HG03103 (cell line): ENCODE measurements around the gene GPANK1.
"Not testable (repeated sequence)": the region's sequence is repeated elsewhere in the genome, so short reads cannot be mapped to it uniquely, and the experiment has no call there.

Experiments
- ATAC-seq: cut with Tn5 transposase; IDR thresholded peaks from one replicate; pipeline ENCODE4 v1.9.1; 2021; ENCODE audit warnings: low read depth; ENCODE audit not compliant: unreplicated experiment

Gene GPANK1

DNA sequence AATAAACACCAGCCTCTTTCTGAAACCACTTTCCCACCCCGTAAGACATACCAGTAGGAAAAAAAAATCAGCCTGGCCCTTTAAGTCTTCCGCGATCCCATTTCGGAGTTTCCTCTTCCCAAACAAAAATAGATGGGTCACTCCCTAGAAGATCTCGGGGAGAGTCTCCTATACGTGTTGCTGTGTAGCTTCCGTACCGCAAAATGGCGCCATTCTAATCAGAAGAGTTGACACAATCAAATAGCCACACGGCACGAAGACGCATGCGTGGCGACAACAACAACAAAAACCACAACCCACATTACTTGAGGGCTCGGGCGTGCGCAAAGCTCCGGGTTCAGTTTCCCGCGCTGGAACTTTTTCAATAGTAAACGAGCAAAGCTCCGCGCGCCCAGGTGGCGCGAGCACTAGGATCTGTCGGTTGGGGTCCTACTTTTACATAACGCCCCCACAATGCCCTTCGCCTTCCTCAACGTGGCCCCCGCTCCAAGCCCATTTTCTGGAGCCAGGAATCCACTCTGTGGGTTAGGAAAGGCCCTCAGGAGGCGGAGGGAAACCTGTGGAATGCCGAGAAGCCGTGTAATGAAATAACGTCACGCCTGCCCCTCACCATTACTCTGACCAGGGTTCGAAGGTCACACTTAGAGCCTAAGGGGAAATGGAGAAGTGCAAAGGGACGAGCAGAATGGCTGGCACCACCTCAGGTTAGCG lies at the start of gene GPANK1:
GPANK1 (minus strand) TSS at position 208 of the 711 bp plus-strand sequence. CDS start 519 bp downstream, outside the sequence.
- no peak for ATAC-seq

DNA sequence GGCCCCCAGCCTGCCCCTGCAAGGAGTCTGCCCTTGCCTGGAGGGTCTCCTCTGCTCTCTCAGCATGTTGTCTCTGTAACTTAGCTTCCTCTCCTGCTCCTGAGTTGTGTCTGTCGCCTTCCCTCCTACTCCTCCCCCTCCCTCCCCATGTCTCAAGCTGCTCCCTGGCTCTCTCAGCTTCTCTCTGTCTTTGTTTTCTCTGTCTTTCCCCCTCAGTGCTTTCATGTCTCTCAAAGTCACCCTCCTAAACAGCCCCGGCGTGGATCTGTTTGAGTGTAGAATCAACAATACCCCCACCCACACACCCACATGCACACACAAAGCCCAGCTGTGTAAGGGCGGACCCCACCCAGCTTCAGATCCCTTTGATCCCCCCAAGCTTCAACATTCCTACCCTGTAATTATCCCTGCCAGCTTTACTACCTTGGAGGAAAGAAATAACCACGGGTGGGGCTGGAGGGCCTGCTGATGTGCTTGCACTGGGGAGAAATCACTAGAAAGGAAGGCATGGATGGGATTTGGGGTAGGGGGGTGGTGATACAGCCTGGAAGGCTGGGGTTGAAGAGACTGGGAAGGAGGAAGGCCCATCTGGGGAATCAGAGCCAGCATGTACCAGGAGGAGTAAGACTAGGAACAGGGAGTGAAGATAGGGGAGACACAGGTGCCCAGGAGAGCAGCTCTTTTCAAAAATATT lies 49.3 kb upstream of the GPANK1 start:
- no peak for ATAC-seq

DNA sequence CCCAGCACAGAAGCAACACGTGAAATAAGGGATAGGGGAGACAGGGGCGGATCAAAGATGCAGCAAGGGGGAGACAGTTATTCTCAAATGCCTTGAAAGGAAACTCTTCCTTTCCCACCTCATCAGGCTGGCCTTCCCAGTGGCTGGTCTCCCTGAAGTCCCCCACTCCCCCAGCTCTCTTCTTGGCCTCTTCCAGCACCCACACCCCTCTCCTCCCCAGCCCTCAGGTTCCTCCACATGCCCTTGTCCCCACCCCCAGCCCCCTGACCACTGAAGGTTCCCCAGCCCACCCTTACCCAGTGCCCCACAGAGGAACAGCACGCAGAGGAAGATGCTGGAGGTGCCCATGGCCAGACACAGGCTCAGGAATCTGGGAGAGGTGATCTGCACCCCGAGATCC lies 48.7 kb upstream of the GPANK1 start:
- ATAC-seq: no peak

DNA sequence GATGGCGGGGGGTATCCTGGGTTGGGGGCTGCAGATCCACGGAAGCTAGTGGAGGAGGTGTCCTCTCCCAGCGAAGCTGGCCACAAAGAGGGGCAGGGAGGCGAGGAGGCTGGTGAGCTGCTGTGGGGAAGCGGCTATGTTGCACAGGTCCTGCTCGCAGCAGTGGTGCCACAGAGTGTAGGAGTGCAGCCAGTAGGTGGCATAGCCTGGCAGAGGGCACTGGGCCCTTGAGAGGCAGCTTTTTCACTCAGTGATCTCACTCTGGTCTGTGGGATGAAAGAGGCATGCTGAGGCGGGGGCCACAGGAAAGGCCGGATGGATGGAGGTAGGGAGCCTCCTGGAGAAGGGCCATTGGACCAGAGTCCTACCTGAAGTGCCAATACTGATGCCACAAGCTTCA lies 47.5 kb upstream of the GPANK1 start:
- ATAC-seq: no peak

DNA sequence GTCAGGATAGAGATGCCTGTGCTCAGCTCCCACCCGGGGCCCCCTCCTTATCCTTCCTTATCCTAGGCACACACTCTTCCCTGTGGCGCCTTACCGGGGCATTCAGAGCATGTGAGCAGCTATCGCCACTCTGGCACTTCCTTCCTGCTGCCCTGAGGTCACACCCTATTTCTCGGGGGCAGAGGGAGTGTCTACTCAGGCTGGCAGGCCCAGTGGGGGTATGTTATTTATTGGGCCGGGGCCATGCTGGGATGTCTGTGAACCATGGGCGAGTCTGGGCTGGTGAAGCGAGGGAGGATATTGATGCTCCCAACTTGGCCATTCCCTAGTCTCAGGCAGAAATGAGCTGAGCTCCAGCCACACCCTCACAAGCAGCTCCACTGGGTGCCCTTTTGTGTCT lies 46.4 kb upstream of the GPANK1 start:
- no peak for ATAC-seq

DNA sequence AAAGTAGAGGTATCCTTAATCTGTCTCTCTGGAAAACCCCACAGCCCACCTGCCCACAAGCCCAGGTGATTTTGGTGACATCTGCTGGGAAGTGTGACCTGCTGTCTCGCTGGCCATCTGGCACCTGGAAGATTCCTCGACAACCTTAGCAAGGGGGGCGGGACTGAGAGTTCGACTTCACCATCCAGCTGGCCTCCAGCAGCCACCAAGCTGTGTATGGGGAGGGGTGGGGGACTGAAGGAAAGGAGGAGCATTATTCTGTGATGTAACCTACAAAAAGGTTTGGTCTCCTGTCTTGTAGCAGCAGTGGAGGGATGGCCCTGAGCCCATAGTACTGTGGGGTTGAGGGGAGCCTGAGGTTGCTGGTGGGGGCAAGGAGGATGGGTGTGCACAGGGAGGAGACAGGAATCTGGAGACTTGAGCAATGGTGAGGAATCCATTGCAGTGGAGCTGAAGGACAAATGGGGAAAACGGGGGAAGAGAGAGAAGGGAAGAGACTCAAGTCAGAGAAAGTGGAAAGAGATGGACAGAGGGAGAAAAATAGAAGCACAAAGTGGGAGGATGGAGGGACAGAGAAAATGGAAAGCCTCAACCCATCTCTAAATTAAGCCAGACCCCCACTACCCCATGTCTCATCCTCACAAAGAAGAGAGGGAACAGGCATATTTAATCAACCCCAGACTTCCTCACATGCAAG lies 45.9 kb upstream of the GPANK1 start:
- no peak for ATAC-seq

DNA sequence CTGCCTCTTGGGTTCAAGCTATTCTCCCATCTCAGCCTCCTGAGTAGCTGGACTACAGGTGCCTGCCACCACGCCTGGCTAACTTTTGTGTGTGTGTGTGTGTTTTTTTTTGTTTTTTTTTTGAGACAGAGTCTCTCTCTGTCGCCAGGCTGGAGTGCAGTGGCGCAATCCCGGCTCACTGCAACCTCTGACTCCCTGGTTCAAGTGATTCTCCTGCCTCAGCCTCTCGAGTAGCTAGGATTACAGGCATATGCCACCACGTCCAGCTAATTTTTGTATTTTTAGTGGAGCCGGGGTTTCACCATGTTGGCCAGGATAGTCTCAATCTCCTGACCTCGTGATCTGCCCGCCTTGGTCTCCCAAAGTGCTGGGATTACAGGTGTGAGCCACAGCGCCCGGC lies 44.4 kb upstream of the GPANK1 start:
- ATAC-seq: not testable (repeated sequence)

DNA sequence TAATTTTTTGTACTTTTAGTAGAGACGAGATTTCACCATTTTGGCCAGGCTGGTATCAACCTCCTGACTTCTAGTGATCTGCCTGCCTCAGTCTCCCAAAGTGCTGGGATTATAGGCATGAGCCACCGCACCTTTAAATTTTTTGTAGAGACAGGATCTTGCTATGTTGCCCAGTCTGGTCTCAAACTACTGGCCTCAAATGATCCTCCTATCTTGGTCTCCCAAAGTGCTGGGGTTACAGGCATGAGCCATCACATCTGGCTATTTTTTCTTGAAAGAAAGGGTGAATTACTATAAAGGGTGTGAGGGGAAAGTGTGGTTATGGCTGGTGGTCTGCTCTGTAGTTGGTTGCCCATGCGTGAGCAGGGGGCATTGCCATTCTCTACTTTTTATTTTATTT lies 43.4 kb upstream of the GPANK1 start:
- no peak for ATAC-seq

DNA sequence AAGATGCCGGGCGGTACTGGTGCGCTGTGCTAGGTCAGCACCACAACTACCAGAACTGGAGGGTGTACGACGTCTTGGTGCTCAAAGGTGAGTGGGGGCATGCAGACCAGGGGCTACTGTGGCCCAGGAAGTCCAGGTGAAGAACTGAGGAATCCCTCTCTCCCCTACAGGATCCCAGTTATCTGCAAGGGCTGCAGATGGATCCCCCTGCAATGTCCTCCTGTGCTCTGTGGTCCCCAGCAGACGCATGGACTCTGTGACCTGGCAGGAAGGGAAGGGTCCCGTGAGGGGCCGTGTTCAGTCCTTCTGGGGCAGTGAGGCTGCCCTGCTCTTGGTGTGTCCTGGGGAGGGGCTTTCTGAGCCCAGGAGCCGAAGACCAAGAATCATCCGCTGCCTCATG lies 42.9 kb upstream of the GPANK1 start:
- no peak for ATAC-seq

DNA sequence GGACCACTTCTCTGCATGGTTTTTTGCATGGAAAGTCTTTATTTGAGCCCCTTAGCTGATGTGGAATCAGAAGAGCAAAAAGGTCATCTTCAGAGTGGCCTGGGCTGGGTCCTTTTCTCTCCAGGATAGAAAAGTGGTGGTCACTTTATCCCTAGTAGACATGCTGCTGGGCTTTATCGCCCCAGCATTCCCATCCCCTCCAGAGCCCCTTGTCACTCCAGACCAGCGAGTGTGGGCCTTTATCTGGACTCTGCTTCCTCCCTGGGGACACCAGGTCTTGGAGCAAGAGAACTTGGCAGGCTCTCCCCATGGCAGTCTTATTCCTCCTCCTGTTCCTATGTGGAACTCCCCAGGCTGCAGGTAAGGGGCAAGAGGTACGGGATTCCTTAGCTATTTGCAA lies 41.8 kb upstream of the GPANK1 start, which contains the start of gene LY6G6F:
LY6G6F (plus strand) TSS at position 268 of the 400 bp plus-strand sequence; CDS start at position 309, 41 bp downstream.
- no peak for ATAC-seq

DNA sequence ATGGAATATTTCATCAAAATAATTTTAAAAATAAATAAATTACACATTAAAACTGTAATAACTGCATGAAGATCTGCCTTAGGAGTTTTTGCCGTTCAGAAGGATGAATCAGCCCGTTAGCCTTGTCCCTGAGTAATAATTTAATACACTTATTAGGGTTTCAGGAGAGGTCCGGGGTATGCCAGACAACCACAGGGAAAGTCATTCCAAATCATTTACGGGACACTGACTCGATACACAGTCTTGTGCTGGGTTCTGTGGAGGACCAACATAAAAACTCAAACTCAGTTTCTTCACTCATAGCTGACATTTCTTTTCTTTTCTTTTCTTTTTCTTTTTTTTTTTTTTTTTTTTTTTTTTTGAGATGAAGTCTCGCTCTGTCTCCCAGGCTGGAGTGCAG lies 41.1 kb upstream of the GPANK1 start:
- ATAC-seq: no peak

DNA sequence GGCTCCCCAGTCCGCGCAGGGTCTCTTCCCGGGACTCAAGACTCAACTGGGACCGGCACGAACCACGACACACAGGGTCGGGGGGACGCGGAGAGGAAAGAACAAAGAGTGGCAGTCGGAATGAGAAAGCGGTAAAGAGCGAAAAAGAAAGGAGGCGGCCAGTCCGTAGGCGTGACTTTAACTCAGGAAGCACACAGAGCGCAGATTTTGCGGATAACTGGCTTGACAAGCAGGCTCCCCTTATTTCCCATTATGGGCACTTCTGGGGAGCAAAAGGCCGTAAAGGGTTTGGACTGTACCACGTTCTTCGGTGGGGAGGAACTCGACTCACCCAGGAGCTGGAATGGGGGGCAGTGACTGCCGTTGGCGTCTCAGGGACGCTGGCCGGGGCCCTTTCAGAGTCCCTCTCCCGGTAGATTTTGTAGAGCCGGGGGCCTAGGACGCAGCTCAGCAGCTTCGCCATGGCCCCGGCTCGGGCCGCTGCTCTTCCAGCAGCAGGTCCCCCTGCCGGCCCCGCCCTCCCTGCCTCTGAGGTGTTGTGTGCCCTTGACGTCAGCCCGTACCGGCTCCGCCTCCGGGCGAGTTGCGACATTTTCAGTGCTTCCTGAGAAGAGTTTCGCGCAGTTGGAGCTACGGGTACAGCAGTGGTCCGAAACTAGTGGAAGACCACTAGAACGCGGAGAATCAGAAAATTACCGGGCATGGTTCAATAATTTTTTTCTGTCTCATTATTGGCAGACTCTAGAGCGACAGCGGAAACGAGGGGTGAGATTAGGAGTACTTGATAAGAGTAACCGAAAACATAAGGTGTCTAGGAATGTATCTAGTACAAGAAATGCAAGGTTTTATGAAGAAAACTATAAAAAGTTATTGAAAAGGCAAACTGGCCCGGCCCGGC lies 38.3 kb upstream of the GPANK1 start, which contains the start of gene ABHD16A:
ABHD16A (minus strand) TSS at position 506 of the 898 bp plus-strand sequence; CDS start at position 463, 43 bp downstream.
- peak; percentile 85 for ATAC-seq

DNA sequence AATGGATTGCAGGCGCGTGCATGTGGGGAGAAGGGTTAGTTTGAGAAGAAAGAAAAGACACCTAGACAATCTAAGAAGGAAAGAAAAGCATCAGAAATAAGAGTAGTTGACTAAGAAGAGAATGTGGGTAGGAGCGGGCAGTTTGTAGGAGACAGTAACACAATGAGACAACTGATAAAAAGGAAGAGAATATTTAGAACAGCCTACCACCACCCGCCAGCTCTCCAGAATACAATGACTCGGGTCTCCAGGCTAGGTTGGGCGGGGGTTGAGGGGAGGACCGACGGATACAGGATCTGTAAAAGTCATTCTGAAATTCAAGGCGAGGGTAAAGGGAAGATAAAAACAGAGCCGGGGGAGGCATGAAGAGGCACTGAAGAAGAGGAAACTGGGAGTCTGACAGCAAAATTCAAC lies 37.6 kb upstream of the GPANK1 start:
- ATAC-seq: no peak

DNA sequence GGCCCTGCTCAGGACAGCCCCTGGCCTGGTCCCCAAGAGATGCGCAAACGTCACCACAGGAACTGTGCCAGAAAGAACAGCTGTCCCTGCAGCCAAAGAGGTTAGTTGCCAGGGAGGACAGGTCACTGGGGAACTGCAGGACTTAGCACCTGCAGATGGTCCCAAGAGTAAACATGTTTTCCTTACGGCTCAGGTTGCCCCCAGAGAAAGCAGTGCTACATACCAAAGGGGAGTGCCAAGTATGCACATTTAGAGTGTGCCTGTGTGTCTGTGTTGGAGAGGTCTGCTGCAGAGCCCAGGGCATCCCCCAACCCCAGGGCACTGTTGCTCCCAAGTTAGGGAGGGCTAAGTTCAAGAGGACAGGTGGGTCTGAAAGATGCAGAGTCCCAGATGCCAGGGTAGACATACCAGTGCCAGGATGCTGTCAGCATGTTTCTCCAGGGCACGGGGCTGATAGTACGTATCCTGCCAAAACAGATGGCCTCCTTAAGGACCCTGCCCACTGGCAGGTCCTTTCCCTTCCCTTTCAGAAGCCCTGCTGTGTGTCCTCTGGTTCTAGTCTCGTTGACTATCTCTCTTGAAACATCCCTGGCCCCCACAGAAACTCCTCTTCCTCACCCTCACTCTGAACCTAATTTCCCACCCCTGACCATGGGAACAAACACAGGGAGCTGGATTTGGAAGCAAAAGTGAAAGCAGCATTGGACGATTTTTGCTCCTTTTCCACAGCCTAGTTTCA lies 37.0 kb upstream of the GPANK1 start:
- ATAC-seq: no peak

DNA sequence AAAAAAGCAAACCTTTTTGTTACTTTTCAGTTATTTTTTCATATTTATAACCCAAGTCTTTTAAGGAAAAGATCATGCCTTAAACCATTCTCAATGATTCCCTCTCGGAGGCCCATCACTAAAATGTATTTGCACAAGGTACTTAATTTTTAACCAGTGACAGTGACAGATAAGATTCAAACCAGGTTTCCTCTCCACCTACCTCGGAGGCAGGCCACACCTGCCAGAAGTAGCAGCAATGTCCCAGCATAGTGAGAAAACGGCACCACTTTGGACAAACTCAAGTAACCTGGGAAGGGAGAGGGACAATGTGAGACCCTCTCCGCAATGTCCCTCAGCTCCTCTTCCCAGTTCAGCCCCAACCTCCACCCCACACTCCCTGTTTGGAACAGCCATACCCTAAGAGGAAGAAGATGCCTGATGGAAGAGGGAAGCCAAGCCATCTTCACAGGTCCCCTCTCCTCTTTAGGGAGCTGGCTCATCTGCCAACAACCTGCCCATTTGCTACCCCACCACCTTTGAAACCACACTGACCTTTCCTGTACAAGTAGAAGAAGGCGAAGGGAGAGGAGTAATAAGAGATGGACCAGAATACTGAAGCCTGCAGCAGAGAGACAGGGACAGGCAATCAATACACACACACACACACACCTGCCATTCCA lies 36.1 kb upstream of the GPANK1 start:
- ATAC-seq: no peak

DNA sequence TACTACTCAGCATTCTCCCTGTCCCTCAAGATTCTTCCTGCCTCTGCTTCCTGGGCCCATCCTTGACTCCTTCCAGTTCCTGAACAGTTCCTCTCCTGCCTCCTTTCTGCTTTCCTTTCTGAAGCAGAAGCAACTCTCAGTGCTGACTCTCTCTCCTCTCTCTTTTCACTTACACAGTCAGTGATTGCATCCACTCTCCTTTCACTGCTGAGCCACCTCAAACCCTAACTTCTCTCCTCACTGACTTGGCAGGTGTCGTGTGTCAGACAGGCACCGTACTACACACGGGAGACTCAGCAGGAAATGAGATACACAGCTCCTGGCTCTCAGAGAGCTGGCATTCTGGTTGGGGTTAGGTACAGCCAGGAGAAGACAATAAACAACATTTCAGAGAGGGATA lies 32.8 kb upstream of the GPANK1 start:
- no peak for ATAC-seq

DNA sequence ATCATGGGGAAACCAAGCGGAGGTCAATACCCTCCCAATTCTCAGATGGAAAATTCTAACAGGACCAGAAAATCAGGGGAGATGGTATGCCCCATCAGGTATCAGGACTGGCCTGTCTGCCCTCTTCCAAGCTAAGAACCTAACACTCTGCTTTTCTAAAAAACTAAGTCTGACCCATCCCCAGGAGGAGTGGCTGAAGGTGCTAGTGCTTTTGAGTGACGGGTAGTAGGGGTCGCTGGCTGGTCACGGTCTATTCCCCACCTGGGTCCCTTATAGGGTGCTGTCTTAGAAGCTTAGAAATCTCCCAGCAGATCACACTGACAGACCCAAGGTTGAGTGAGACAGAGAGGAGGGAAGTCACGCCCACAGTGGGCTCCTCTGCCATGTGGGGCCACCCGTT lies 28.7 kb upstream of the GPANK1 start:
- no peak for ATAC-seq

DNA sequence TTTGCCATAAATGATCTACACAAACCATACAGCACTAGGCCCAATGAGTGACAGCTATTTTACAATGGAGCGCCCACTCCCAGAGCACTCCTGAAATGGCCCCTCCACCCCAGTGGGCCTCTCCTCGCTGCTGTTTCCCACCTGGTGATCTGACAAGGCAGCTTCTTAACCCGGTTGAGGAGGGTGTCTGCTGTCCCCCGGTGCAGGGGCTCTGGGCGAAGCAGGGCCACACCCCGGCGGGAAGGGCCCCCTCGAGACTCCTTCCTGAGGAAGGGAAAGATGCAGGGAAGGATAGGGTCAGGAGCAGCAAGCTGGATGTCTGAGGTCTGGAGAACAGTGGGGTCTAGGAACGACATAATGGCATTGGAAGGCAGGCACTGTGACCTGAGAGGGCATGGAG lies 28.1 kb upstream of the GPANK1 start:
- no peak for ATAC-seq

DNA sequence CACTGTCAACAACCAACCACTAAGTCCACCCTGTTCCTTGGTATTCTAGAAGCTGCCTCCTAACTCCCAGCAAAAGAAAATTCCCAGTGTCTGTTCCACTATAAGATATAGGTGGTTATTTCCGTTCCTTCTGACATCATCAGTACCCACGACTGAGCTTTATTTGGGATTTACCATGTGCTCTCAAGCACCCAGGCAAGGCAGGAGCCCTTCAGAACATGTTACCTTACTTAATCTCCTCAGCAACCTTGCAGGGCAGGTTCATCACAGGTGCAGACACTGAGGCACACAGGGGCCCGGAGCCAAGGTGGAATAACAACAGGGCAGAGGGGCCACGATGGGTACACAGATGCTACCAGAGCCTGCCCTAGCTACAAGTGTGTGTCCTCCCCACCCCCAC lies 27.6 kb upstream of the GPANK1 start:
- no peak for ATAC-seq
